ENCODE measurements around the gene CIITA.

- TF ChIP-seq CTCF (conservative IDR thresholded peaks at IDR 0.05) (no peak), ZFX (IDR thresholded peaks at IDR 0.05) (no peak)
Observed at GRCh38 chr16:10870808-10871156, 6.2 kb upstream of the CIITA start.

All from C4-2B (cell line).